HEK293T (cell line): Measurements from ENCODE around the gene GRIN2A.

Experiments used
- ARNT ChIP-seq: fragments of 450-650 bp; IDR thresholded peaks from 2 replicates; pipeline ENCODE4 v1.6.1; 2017; ENCODE audit warnings: mild to moderate bottlenecking
- BHLHE40 ChIP-seq: fragments of 450-650 bp; IDR thresholded peaks from 2 replicates; pipeline ENCODE4 v1.6.1; 2016; ENCODE audit warnings: mild to moderate bottlenecking, moderate library complexity, borderline replicate concordance
- CTBP1 ChIP-seq: fragments of 450-650 bp; IDR thresholded peaks from 2 replicates; pipeline ENCODE4 v1.6.1; 2016; ENCODE audit warnings: borderline replicate concordance
- FOXK2 ChIP-seq: fragments of 450-650 bp; IDR thresholded peaks from 2 replicates; pipeline ENCODE4 v1.6.1; 2016; ENCODE audit warnings: mild to moderate bottlenecking
- FOXM1 ChIP-seq: fragments of 450-650 bp; IDR thresholded peaks from 2 replicates; pipeline ENCODE4 v1.6.1; 2017; ENCODE audit warnings: mild to moderate bottlenecking, borderline replicate concordance
- SUZ12 ChIP-seq: fragments of 450-650 bp; IDR thresholded peaks from 2 replicates; pipeline ENCODE4 v1.6.1; 2016; ENCODE audit warnings: mild to moderate bottlenecking
- TARDBP ChIP-seq: fragments of 450-650 bp; IDR thresholded peaks from 2 replicates; pipeline ENCODE4 v1.6.1; 2016
- ZNF384 ChIP-seq: fragments of 450-650 bp; IDR thresholded peaks from 2 replicates; pipeline ENCODE4 v1.6.1; 2016

DNA sequence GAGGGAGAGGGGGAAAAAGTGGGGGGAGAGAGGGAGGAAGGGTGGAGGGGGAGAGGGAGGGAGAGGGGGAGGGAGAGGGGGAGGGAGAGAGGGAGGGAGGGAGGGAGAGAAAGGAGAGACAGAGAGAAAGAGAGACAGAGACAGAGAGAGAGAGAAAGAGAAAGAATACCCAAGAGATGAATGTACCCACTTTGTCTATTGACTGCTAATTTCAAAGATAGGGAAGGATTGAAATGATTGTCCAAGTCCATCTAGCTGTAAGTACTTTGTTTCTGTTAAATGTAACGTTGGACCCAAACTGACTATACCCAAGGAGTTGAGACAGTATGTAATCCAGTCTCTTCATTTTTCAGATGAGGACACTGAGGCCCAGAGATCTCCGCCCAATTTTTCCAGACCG lies 374.9 kb downstream of the GRIN2A start:
- no peak for TF ChIP-seq ARNT
- TF ChIP-seq CTBP1 = no peak
- TF ChIP-seq FOXK2 = no peak
- TF ChIP-seq FOXM1 = no peak
- TF ChIP-seq BHLHE40 = no peak
- TF ChIP-seq TARDBP = no peak
- no peak for TF ChIP-seq ZNF384
- TF ChIP-seq SUZ12 = no peak
